ENCODE data around the gene SF3B2.

SF3B2 gene

DNA sequence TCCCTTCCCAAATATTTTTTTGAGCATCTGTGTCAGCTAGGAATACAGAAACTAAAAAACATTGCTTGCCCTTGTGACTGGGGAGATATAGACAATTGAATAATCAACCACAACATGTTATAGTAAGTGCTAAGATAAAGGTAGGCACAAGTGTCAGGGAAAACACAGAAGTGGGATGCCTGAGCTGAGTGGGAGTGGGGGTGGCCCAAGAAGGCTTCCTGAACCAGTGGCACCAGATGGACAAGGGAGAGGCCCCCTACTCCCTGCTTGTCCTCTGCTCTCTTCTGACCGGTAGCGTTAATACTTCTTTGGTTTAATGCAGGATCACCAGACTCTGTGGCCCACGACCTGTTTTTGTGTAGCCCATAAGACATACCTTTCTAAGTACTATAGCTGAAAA is 66.7 kb downstream of the SF3B2 start:
- H3K4me3 ChIP-seq (ENCODE audit: low read length): no peak overlapping the region
- no peaks in the 10 kb centered on the region for H3K27me3 ChIP-seq (replicated peaks; ENCODE audit: control insufficient read depth, insufficient read depth, low read length)
- H3K9ac ChIP-seq (ENCODE audit: low read length): no peak overlapping the region
- no peak for DNase-seq (ENCODE audit: low read depth)
- no peaks in the 10 kb centered on the region for H3K9me3 ChIP-seq (ENCODE audit: control insufficient read depth, low read length)
- peaks cover 14% of the 10 kb centered on the region for H3K4me1 ChIP-seq (ENCODE audit: control insufficient read depth, insufficient read depth, low read length)
- no peaks in the 10 kb centered on the region for H3K36me3 ChIP-seq (ENCODE audit: control insufficient read depth, insufficient read depth, low read length, severe bottlenecking)

Data from adipocyte (in vitro differentiated cells).